H9 (cell line): ENCODE measurements around the gene UBE2L5. TPM values are rescaled to one million over a fixed set of nuclear protein-coding genes. Genes with fewer than 3 reads are reported as not detected.
A peak's percentile ranks its signal among the peaks of the same experiment; 100 is the strongest.

Experiments
- DNase-seq: peaks from one replicate; pipeline ENCODE4 v3.0.0-alpha.2; 2017
- H2AFZ ChIP-seq: one replicate; pipeline ENCODE4 v1.6.1; 2013; ENCODE audit warnings: mild to moderate bottlenecking, low read length, control low read depth, moderate library complexity
- H2AK5ac ChIP-seq: 2 replicates; pipeline ENCODE4 v1.6.1; 2013; ENCODE audit warnings: low read length, control low read depth, mixed read lengths; ENCODE audit not compliant: insufficient read length
- H2BK120ac ChIP-seq: one replicate; pipeline ENCODE4 v1.6.1; 2013; ENCODE audit warnings: low read depth, mild to moderate bottlenecking, low read length, control low read depth, inconsistent platforms; ENCODE audit not compliant: poor library complexity, severe bottlenecking
- H2BK12ac ChIP-seq: 2 replicates; pipeline ENCODE4 v1.6.1; 2013; ENCODE audit warnings: low read length, control low read depth, mixed read lengths, low read depth; ENCODE audit not compliant: insufficient read length
- H2BK15ac ChIP-seq: 2 replicates; pipeline ENCODE4 v1.6.1; 2013; ENCODE audit warnings: low read depth, low read length, control low read depth
- H2BK20ac ChIP-seq: one replicate; pipeline ENCODE4 v1.6.1; 2013; ENCODE audit warnings: low read depth, mild to moderate bottlenecking, low read length, control low read depth, inconsistent platforms; ENCODE audit not compliant: poor library complexity, severe bottlenecking
- H2BK5ac ChIP-seq: 2 replicates; pipeline ENCODE4 v1.6.1; 2013; ENCODE audit warnings: low read length, control low read depth, mixed read lengths; ENCODE audit not compliant: insufficient read length
- H3K14ac ChIP-seq: 2 replicates; pipeline ENCODE4 v1.6.1; 2013; ENCODE audit warnings: low read length, control low read depth; ENCODE audit not compliant: insufficient read depth
- H3K18ac ChIP-seq: 2 replicates; pipeline ENCODE4 v1.6.1; 2013; ENCODE audit warnings: low read depth, mild to moderate bottlenecking, mixed read lengths, low read length, control low read depth; ENCODE audit not compliant: insufficient read length
- H3K23ac ChIP-seq: 2 replicates; pipeline ENCODE4 v1.6.1; 2013; ENCODE audit warnings: low read length, control low read depth, mixed read lengths, low read depth; ENCODE audit not compliant: insufficient read length
- H3K23me2 ChIP-seq: 2 replicates; pipeline ENCODE4 v1.6.1; 2013; ENCODE audit warnings: low read depth, mild to moderate bottlenecking, mixed read lengths, low read length, control low read depth; ENCODE audit not compliant: insufficient read length, poor library complexity, severe bottlenecking
- H3K27ac ChIP-seq: 2 replicates; pipeline ENCODE4 v1.5.1; 2013; ENCODE audit warnings: low read length, control low read depth, mixed read lengths, low read depth; ENCODE audit not compliant: insufficient read length
- H3K27me3 ChIP-seq: 2 replicates; pipeline ENCODE4 v1.6.1; 2013; ENCODE audit warnings: low read length, control low read depth, inconsistent platforms; ENCODE audit not compliant: insufficient read depth
- H3K4ac ChIP-seq: 2 replicates; pipeline ENCODE4 v1.6.1; 2013; ENCODE audit warnings: low read depth, mild to moderate bottlenecking, control low read depth, inconsistent platforms, low read length, moderate library complexity
- H3K4me1 ChIP-seq: 2 replicates; pipeline ENCODE4 v1.6.1; 2013; ENCODE audit warnings: low read length, control low read depth, inconsistent platforms; ENCODE audit not compliant: insufficient read depth
- H3K4me2 ChIP-seq: 2 replicates; pipeline ENCODE4 v1.6.1; 2013; ENCODE audit warnings: low read length, control low read depth, mixed read lengths; ENCODE audit not compliant: insufficient read length, insufficient read depth
- H3K56ac ChIP-seq: 2 replicates; pipeline ENCODE4 v1.6.1; 2013; ENCODE audit warnings: low read depth, mild to moderate bottlenecking, mixed read lengths, low read length, control low read depth; ENCODE audit not compliant: insufficient read length
- H3K79me1 ChIP-seq: 2 replicates; pipeline ENCODE4 v1.6.1; 2013; ENCODE audit warnings: low read depth, mild to moderate bottlenecking, moderate library complexity, low read length, control low read depth, inconsistent platforms; ENCODE audit not compliant: insufficient read depth, poor library complexity, severe bottlenecking
- H3K79me2 ChIP-seq: 2 replicates; pipeline ENCODE4 v1.6.1; 2013; ENCODE audit warnings: low read length, control low read depth, inconsistent platforms; ENCODE audit not compliant: insufficient read depth
- H3K9ac ChIP-seq: 2 replicates; pipeline ENCODE4 v1.6.1; 2013; ENCODE audit warnings: low read length, control low read depth, mixed read lengths; ENCODE audit not compliant: insufficient read length; ENCODE audit errors: extremely low read depth
- H3K9me3 ChIP-seq: one replicate; pipeline ENCODE4 v1.6.1; 2013; ENCODE audit warnings: low read depth, low read length, inconsistent platforms; ENCODE audit not compliant: control insufficient read depth
- H3T11ph ChIP-seq: one replicate; pipeline ENCODE4 v1.6.1; 2013; ENCODE audit warnings: mild to moderate bottlenecking, low read length, control low read depth, inconsistent platforms
- H4K20me1 ChIP-seq: one replicate; pipeline ENCODE4 v1.6.1; 2013; ENCODE audit not compliant: control insufficient read depth, insufficient read length, insufficient read depth
- H4K5ac ChIP-seq: 2 replicates; pipeline ENCODE4 v1.6.1; 2013; ENCODE audit warnings: low read depth, mild to moderate bottlenecking, mixed read lengths, low read length, control low read depth; ENCODE audit not compliant: insufficient read length
- H4K8ac ChIP-seq: replicated peaks from 2 replicates; pipeline ENCODE4 v1.6.1; 2013; ENCODE audit warnings: low read length, control low read depth, mixed read lengths, low read depth; ENCODE audit not compliant: insufficient read length
- H4K91ac ChIP-seq: 2 replicates; pipeline ENCODE4 v1.6.1; 2013; ENCODE audit warnings: low read depth, mild to moderate bottlenecking, moderate library complexity, mixed read lengths, low read length, control low read depth; ENCODE audit not compliant: insufficient read length
- H3K27ac Mint-ChIP-seq, 3 experiments: 2 replicates in 2 of 3; 3 replicates in 1 of 3; pipeline ENCODE4 v1.8.0; 2020 to 2021; ENCODE audit warnings: mixed read lengths in 3 of 3, mild to moderate bottlenecking in 1 of 3, moderate library complexity in 1 of 3
- H3K27me3 Mint-ChIP-seq: 2 replicates; pipeline ENCODE4 v1.8.0; 2021; ENCODE audit warnings: low read depth, mild to moderate bottlenecking, moderate library complexity, mixed read lengths
- H3K36me3 Mint-ChIP-seq, 3 experiments: 2 replicates in 2 of 3; 3 replicates in 1 of 3; pipeline ENCODE4 v1.8.0; 2020 to 2021; ENCODE audit warnings: low read depth in 3 of 3, mixed read lengths in 3 of 3; ENCODE audit not compliant: insufficient read depth in 1 of 3
- H3K4me1 Mint-ChIP-seq, 2 experiments: 2 replicates each; pipeline ENCODE4 v1.8.0; 2020; ENCODE audit warnings: mixed read lengths in 2 of 2
- H3K4me3 Mint-ChIP-seq, 2 experiments: 2 replicates in 1 of 2; 3 replicates in 1 of 2; pipeline ENCODE4 v1.8.0; 2020 to 2021; ENCODE audit warnings: mild to moderate bottlenecking in 2 of 2, mixed read lengths in 2 of 2, moderate library complexity in 1 of 2
- H3K9me3 Mint-ChIP-seq, 2 experiments: 2 replicates in 1 of 2; 3 replicates in 1 of 2; pipeline ENCODE4 v1.8.0; 2020; ENCODE audit warnings: mild to moderate bottlenecking in 2 of 2, mixed read lengths in 2 of 2, moderate library complexity in 1 of 2
- WGBS: extraction: QIAGEN DNeasy Blood & Tissue Kit; methylation state at CpG from one replicate; pipeline ENCODE4 v1.1.7; 2013; ENCODE audit warnings: missing lambda C conversion rate, low lambda C conversion rate, mixed read lengths; ENCODE audit not compliant: insufficient read length; ENCODE audit errors: extremely low coverage; 5-methylcytosine and 5-hydroxymethylcytosine counted together
- long read RNA-seq: library from polyadenylated mRNA; unstranded; transcript quantifications from one replicate; pipeline ENCODE4 v2.0.0, GENCODE V29; 2020
- total RNA-seq: library from RNA; stranded (reverse); gene quantifications from 2 replicates; pipeline ENCODE4 v1.2.1, GENCODE V29; 2021
- TF ChIP-seq, protein P1 (sequence below): fragments of 200-600 bp; sonication (generic); conservative IDR thresholded peaks from 3 replicates; pipeline ENCODE4 v1.8.0; 2021; ENCODE audit warnings: antibody characterized with exemption, mild to moderate bottlenecking

UBE2L5 gene
- 0.20 TPM in 1 of 2 replicates, not detected in the other for total RNA-seq
- long read RNA-seq: 0 reads

GRCh38 chr13:30422054-30422839 is at the start of gene UBE2L5:
Gene UBE2L5, plus strand, starts transcription at chr13:30422493. Its CDS starts 5,498 bp downstream, at chr13:30427991.
- Histone ChIP-seq H3K9ac (peak within 1 kb of the TSS; percentile 84), H2BK15ac (no peak within 1 kb of the TSS), H3K9me3 (no peaks in the 10 kb centered on the region), H3K14ac (peak within 1 kb of the TSS; percentile 67), H3K4ac (no peak within 1 kb of the TSS), H4K5ac (no peak within 1 kb of the TSS), H3K4me1 (0 out of 2 replicates have a peak, but pooled peaks cover 3% of the 10 kb centered on the region), H2BK5ac (no peak within 1 kb of the TSS), H4K8ac (no peak within 1 kb of the TSS), H3K27me3 (no peaks in the 10 kb centered on the region; the same call in 1 of the 2 replicates), H3K18ac (peak within 1 kb of the TSS; percentile 39), H3T11ph (no peak within 1 kb of the TSS), H3K79me2 (no peaks in the 10 kb centered on the region), H3K23ac (no peak within 1 kb of the TSS), H4K20me1 (no peaks in the 10 kb centered on the region), H4K91ac (no peak within 1 kb of the TSS), H2AFZ (peak within 1 kb of the TSS; percentile 0), H3K56ac (no peak within 1 kb of the TSS), H2BK120ac (no peak within 1 kb of the TSS), H3K79me1 (no peaks in the 10 kb centered on the region), H3K4me2 (peak within 1 kb of the TSS; percentile 84), H3K23me2 (peaks cover 3% of the 10 kb centered on the region), H3K27ac (no peak within 1 kb of the TSS), H2AK5ac (no peak within 1 kb of the TSS), H2BK20ac (no peak within 1 kb of the TSS), H2BK12ac (no peak within 1 kb of the TSS)
- H3K4me3 Mint-ChIP-seq: peak within 1 kb of the TSS; percentile 84 to 89
- DNase-seq: peak; percentile 89
- peaks cover 12 to 13% of the 10 kb centered on the region in 2 experiments for H3K4me1 Mint-ChIP-seq
- H3K36me3 Mint-ChIP-seq: no peaks in the 10 kb centered on the region; a peak in 1 of 7 replicates
- peak within 1 kb of the TSS; percentile 76 to 84 (median 78) for H3K27ac Mint-ChIP-seq
- peaks cover 0 to 3% of the 10 kb centered on the region in 2 experiments; a peak in 1 of 5 replicates for H3K9me3 Mint-ChIP-seq
- TF ChIP-seq, protein P1, sequence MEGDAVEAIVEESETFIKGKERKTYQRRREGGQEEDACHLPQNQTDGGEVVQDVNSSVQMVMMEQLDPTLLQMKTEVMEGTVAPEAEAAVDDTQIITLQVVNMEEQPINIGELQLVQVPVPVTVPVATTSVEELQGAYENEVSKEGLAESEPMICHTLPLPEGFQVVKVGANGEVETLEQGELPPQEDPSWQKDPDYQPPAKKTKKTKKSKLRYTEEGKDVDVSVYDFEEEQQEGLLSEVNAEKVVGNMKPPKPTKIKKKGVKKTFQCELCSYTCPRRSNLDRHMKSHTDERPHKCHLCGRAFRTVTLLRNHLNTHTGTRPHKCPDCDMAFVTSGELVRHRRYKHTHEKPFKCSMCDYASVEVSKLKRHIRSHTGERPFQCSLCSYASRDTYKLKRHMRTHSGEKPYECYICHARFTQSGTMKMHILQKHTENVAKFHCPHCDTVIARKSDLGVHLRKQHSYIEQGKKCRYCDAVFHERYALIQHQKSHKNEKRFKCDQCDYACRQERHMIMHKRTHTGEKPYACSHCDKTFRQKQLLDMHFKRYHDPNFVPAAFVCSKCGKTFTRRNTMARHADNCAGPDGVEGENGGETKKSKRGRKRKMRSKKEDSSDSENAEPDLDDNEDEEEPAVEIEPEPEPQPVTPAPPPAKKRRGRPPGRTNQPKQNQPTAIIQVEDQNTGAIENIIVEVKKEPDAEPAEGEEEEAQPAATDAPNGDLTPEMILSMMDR: no peak
- peaks cover 27% of the 10 kb centered on the region for H3K27me3 Mint-ChIP-seq
- WGBS: no CpG with 5 or more reads among the region's 57 CpGs
